Fibroblast of skin of back (primary cell): ENCODE data around the gene MARCHF10.
"Not testable (repeated sequence)": the region's sequence is repeated elsewhere in the genome, so short reads cannot be mapped to it uniquely, and the experiment has no call there.

Source experiments
- DNase-seq: peaks from one replicate; pipeline ENCODE4 v3.0.0-alpha.2; 2013

Gene MARCHF10

GRCh38 chr17:62696726-62697490 is 111.2 kb downstream of the MARCHF10 start:
- no peak for DNase-seq

GRCh38 chr17:62696256-62696655 is 111.9 kb downstream of the MARCHF10 start:
- DNase-seq: no peak

- not testable (repeated sequence) for DNase-seq
Measured at GRCh38 chr17:62695093-62695738, 112.9 kb downstream of the MARCHF10 start.

GRCh38 chr17:62693616-62694409 is 114.3 kb downstream of the MARCHF10 start:
- no peak for DNase-seq

GRCh38 chr17:62692721-62693431 is 115.2 kb downstream of the MARCHF10 start:
- DNase-seq: peak; percentile 28

GRCh38 chr17:62692159-62692651 is 115.9 kb downstream of the MARCHF10 start:
- DNase-seq: no peak

GRCh38 chr17:62691589-62691915 is 116.6 kb downstream of the MARCHF10 start:
- DNase-seq: not testable (repeated sequence)

GRCh38 chr17:62690168-62690897 is 117.8 kb downstream of the MARCHF10 start:
- no peak for DNase-seq

- no peak for DNase-seq
Measured at GRCh38 chr17:62689441-62690167, 118.5 kb downstream of the MARCHF10 start.

- no peak for DNase-seq
Measured at GRCh38 chr17:62688398-62689160, 119.5 kb downstream of the MARCHF10 start.

- no peak for DNase-seq
Measured at GRCh38 chr17:62687997-62688396, 120.1 kb downstream of the MARCHF10 start.

- no peak for DNase-seq
Measured at GRCh38 chr17:62684179-62684578, 123.9 kb downstream of the MARCHF10 start.

GRCh38 chr17:62681939-62682381 is 126.2 kb downstream of the MARCHF10 start:
- no peak for DNase-seq

- DNase-seq: no peak
Measured at GRCh38 chr17:62681061-62681938, 126.8 kb downstream of the MARCHF10 start.

- DNase-seq: no peak
Measured at GRCh38 chr17:62680541-62681052, 127.5 kb downstream of the MARCHF10 start.

- DNase-seq: no peak
Measured at GRCh38 chr17:62679866-62680377, 128.2 kb downstream of the MARCHF10 start.

- DNase-seq: no peak
Measured at GRCh38 chr17:62678214-62678919, 129.7 kb downstream of the MARCHF10 start.
